Astrocyte (in vitro differentiated cells and primary cell): Measurements from ENCODE around the gene NEB. TPM values are rescaled to one million over a fixed set of nuclear protein-coding genes. Genes with fewer than 3 reads are reported as not detected.
A peak's percentile ranks its signal among the peaks of the same experiment; 100 is the strongest.
"Not testable (repeated sequence)": the region's sequence is repeated elsewhere in the genome, so short reads cannot be mapped to it uniquely, and the experiment has no call there.

Source experiments
- DNase-seq: peaks from one replicate; pipeline ENCODE4 v3.0.0-alpha.2; 2010; ENCODE audit warnings: low read depth
- FAIRE-seq: peaks from 2 replicates; lab custom pipeline; 2011; peaks lifted over from hg19 to GRCh38; lab: Jason Lieb, UNC
- H2AFZ ChIP-seq: 2 replicates; pipeline ENCODE4 v1.6.0; 2012; ENCODE audit warnings: low read depth, low read length, inconsistent platforms
- H3K27ac ChIP-seq: 2 replicates; pipeline ENCODE4 v1.5.1; 2011; ENCODE audit warnings: low read depth, low read length, inconsistent platforms
- H3K27me3 ChIP-seq: 2 replicates; pipeline ENCODE4 v1.6.0; 2011; ENCODE audit warnings: low read length, inconsistent platforms; ENCODE audit not compliant: insufficient read depth
- H3K36me3 ChIP-seq: 2 replicates; pipeline ENCODE4 v1.5.1; 2011; ENCODE audit warnings: low read length, inconsistent platforms; ENCODE audit not compliant: insufficient read depth
- H3K4me1 ChIP-seq: 2 replicates; pipeline ENCODE4 v1.5.1; 2011; ENCODE audit warnings: low read length, inconsistent platforms; ENCODE audit not compliant: insufficient read depth
- H3K4me2 ChIP-seq: 2 replicates; pipeline ENCODE4 v1.6.0; 2012; ENCODE audit warnings: low read length, inconsistent platforms
- H3K4me3 ChIP-seq: 2 replicates; pipeline ENCODE4 v1.5.1; 2011; ENCODE audit warnings: low read depth, mild to moderate bottlenecking, low read length, inconsistent platforms; ENCODE audit not compliant: insufficient read depth
- H3K79me2 ChIP-seq: 2 replicates; pipeline ENCODE4 v1.6.0; 2012; ENCODE audit warnings: mild to moderate bottlenecking, low read length, inconsistent platforms; ENCODE audit not compliant: insufficient read depth
- H3K9ac ChIP-seq: 2 replicates; pipeline ENCODE4 v1.6.0; 2012; ENCODE audit warnings: mild to moderate bottlenecking, low read length, inconsistent platforms
- H3K9me3 ChIP-seq: 2 replicates; pipeline ENCODE4 v1.5.1; 2012; ENCODE audit warnings: low read depth, mild to moderate bottlenecking, low read length, inconsistent platforms; ENCODE audit not compliant: insufficient read depth
- H4K20me1 ChIP-seq: 2 replicates; pipeline ENCODE4 v1.6.0; 2012; ENCODE audit warnings: low read length, inconsistent platforms; ENCODE audit not compliant: insufficient read depth
- H3K27ac Mint-ChIP-seq: one replicate; pipeline ENCODE4 v1.8.0; 2021; ENCODE audit warnings: mild to moderate bottlenecking, mixed read lengths; ENCODE audit not compliant: unreplicated experiment
- H3K27me3 Mint-ChIP-seq: one replicate; pipeline ENCODE4 v1.8.0; 2021; ENCODE audit warnings: low read depth, mixed read lengths; ENCODE audit not compliant: unreplicated experiment
- H3K36me3 Mint-ChIP-seq: one replicate; pipeline ENCODE4 v1.8.0; 2021; ENCODE audit warnings: low read depth, mixed read lengths; ENCODE audit not compliant: unreplicated experiment
- H3K4me1 Mint-ChIP-seq: one replicate; pipeline ENCODE4 v1.8.0; 2021; ENCODE audit warnings: low read depth, mixed read lengths; ENCODE audit not compliant: unreplicated experiment
- H3K4me3 Mint-ChIP-seq: one replicate; pipeline ENCODE4 v1.8.0; 2021; ENCODE audit warnings: mild to moderate bottlenecking, moderate library complexity, mixed read lengths; ENCODE audit not compliant: unreplicated experiment
- H3K9me3 Mint-ChIP-seq: one replicate; pipeline ENCODE4 v1.8.0; 2021; ENCODE audit warnings: mild to moderate bottlenecking, mixed read lengths; ENCODE audit not compliant: unreplicated experiment
- EZH2 ChIP-seq: IDR thresholded peaks from 2 replicates; pipeline ENCODE4 v1.6.1; 2012; ENCODE audit warnings: mild to moderate bottlenecking, low read length, inconsistent platforms; ENCODE audit not compliant: insufficient read depth
- total RNA-seq: library from RNA; stranded (reverse); gene quantifications from 2 replicates; pipeline ENCODE4 v1.2.1, GENCODE V29; 2021
- TF ChIP-seq, protein P1 (sequence below): IDR thresholded peaks from 2 replicates; pipeline ENCODE4 v1.5.1; 2011; ENCODE audit warnings: low read depth, mild to moderate bottlenecking, inconsistent platforms, low read length, moderate library complexity; ENCODE audit not compliant: insufficient read depth

NEB gene
- total RNA-seq, 1 donor from 2014 or later = 0.82 TPM

DNA sequence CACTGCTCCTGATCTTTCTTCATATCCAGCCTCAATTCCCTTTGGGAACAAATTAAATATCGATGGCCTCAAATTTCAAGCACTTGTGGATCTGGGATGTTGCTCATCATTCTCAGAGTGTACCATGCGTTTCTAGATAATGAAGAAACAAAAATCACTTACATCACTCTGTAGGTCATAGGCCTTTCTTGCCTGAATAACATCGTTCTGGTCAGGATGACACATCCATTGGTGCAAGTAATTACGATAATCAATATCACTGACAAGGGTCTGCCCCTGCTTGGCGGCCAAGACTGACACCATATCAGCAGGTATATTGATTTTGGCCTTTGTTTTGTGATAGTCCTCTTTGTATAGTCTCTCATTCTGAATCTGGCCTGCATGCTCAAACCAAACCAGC lies 167.3 kb downstream of the NEB start:
- no peak overlapping the region for H3K4me3 Mint-ChIP-seq
- Histone ChIP-seq H3K4me1 (no peaks in the 10 kb centered on the region), H4K20me1 (no peaks in the 10 kb centered on the region), H3K4me3 (no peak overlapping the region), H3K27ac (no peak overlapping the region), H3K4me2 (no peak overlapping the region), H2AFZ (no peak overlapping the region), H3K9ac (no peak overlapping the region), H3K79me2 (no peaks in the 10 kb centered on the region), H3K36me3 (no peaks in the 10 kb centered on the region), H3K9me3 (no peaks in the 10 kb centered on the region), H3K27me3 (no peaks in the 10 kb centered on the region)
- no peak for TF ChIP-seq EZH2
- TF ChIP-seq, protein P1, sequence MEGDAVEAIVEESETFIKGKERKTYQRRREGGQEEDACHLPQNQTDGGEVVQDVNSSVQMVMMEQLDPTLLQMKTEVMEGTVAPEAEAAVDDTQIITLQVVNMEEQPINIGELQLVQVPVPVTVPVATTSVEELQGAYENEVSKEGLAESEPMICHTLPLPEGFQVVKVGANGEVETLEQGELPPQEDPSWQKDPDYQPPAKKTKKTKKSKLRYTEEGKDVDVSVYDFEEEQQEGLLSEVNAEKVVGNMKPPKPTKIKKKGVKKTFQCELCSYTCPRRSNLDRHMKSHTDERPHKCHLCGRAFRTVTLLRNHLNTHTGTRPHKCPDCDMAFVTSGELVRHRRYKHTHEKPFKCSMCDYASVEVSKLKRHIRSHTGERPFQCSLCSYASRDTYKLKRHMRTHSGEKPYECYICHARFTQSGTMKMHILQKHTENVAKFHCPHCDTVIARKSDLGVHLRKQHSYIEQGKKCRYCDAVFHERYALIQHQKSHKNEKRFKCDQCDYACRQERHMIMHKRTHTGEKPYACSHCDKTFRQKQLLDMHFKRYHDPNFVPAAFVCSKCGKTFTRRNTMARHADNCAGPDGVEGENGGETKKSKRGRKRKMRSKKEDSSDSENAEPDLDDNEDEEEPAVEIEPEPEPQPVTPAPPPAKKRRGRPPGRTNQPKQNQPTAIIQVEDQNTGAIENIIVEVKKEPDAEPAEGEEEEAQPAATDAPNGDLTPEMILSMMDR = no peak
- H3K36me3 Mint-ChIP-seq = no peaks in the 10 kb centered on the region
- FAIRE-seq (no peak), DNase-seq (no peak)
- no peaks in the 10 kb centered on the region for H3K27me3 Mint-ChIP-seq
- H3K4me1 Mint-ChIP-seq = no peaks in the 10 kb centered on the region
- H3K27ac Mint-ChIP-seq = no peak overlapping the region
- no peaks in the 10 kb centered on the region for H3K9me3 Mint-ChIP-seq

DNA sequence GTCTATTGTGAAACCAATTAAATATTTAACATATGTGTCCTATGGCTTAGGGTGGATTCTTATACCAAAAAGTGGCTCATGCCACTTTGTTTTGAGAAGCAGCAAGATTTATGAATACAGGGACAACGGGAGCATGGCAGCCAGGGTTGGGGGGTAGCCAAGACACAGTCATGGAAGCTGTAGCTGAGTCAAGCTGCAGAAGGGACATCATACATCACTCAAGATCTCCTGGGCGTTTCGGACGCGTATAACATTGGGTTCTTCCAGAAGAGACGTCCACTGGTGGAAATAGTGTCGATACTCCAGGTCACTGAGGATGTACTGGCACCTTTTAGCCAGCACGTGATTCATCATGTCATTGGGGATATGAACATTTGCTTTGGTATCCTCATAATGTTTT lies 171.9 kb downstream of the NEB start:
- no peak overlapping the region for H3K4me3 Mint-ChIP-seq
- H3K27ac Mint-ChIP-seq = no peak overlapping the region
- Histone ChIP-seq H3K79me2 (no peaks in the 10 kb centered on the region), H3K27ac (no peak overlapping the region), H3K4me3 (no peak overlapping the region), H3K27me3 (no peaks in the 10 kb centered on the region), H2AFZ (no peak overlapping the region), H3K9me3 (no peaks in the 10 kb centered on the region), H3K9ac (no peak overlapping the region), H4K20me1 (no peaks in the 10 kb centered on the region), H3K36me3 (no peaks in the 10 kb centered on the region), H3K4me1 (no peaks in the 10 kb centered on the region), H3K4me2 (no peak overlapping the region)
- peaks cover 7% of the 10 kb centered on the region for H3K4me1 Mint-ChIP-seq
- no peaks in the 10 kb centered on the region for H3K9me3 Mint-ChIP-seq
- no peak for DNase-seq
- no peak for FAIRE-seq
- H3K36me3 Mint-ChIP-seq = no peaks in the 10 kb centered on the region
- TF ChIP-seq EZH2 = no peak
- TF ChIP-seq, protein P1 = no peak
- no peaks in the 10 kb centered on the region for H3K27me3 Mint-ChIP-seq

DNA sequence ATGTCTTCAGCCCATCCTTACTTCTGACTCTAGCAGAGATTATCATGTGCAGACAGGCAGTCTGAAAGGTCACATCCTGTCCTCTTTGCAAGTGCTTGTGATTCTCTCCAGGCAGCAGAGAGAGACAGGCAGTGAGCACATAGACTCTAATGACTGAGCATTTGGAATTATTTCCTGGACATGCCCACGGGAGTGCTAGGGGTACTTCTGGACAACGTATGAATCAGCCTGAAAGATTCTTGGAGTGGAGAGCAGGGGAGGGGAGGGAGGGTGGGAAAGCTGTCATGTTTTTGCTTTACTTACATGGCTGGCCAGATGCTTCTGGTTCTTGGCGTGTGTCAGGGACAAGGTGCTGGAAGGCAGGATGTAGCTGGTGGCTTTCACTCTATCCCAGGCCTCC lies 174.0 kb downstream of the NEB start:
- Histone ChIP-seq H3K4me1 (no peaks in the 10 kb centered on the region), H3K9ac (no peak overlapping the region), H2AFZ (no peak overlapping the region), H3K27me3 (no peaks in the 10 kb centered on the region), H3K79me2 (no peaks in the 10 kb centered on the region), H3K9me3 (no peaks in the 10 kb centered on the region), H3K4me2 (no peak overlapping the region), H4K20me1 (no peaks in the 10 kb centered on the region), H3K4me3 (no peak overlapping the region), H3K27ac (no peak overlapping the region), H3K36me3 (no peaks in the 10 kb centered on the region)
- H3K9me3 Mint-ChIP-seq = no peaks in the 10 kb centered on the region
- no peak for TF ChIP-seq EZH2
- TF ChIP-seq, protein P1 = no peak
- no peaks in the 10 kb centered on the region for H3K36me3 Mint-ChIP-seq
- DNase-seq (peak; percentile 72), FAIRE-seq (no peak)
- H3K27me3 Mint-ChIP-seq = no peaks in the 10 kb centered on the region
- H3K27ac Mint-ChIP-seq = peak overlapping the region; percentile 83
- no peak overlapping the region for H3K4me3 Mint-ChIP-seq
- peaks cover 15% of the 10 kb centered on the region for H3K4me1 Mint-ChIP-seq

DNA sequence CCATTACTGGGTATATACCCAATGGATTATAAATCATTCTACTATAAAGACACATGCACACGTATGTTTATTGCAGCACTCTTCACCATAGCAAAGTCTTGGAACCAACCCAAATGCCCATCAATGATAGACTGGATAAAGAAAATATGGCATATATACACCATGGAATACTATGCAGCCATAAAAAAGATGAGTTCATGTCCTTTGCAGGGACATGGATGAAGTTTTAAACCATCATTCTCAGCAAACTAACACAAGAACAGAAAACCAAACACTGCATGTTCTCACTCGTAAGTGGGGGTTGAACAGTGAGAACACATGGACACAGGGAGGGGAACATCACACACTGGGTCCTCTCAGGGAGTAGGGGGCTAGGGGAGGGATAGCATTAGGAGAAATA lies 174.8 kb downstream of the NEB start:
- not testable (repeated sequence) for H3K27ac ChIP-seq, H3K27ac Mint-ChIP-seq, H2AFZ ChIP-seq, H3K36me3 Mint-ChIP-seq, H3K27me3 ChIP-seq, H3K9me3 ChIP-seq, H3K79me2 ChIP-seq, H3K4me3 ChIP-seq, H3K27me3 Mint-ChIP-seq, DNase-seq, H3K9me3 Mint-ChIP-seq, H3K4me2 ChIP-seq, H3K4me1 ChIP-seq, H3K9ac ChIP-seq, H3K4me3 Mint-ChIP-seq, H3K36me3 ChIP-seq, H4K20me1 ChIP-seq, FAIRE-seq
- H3K4me1 Mint-ChIP-seq = peaks cover 15% of the 10 kb centered on the region
